CD4-positive, CD25-positive, alpha-beta regulatory T cell (primary cell): Measurements from ENCODE around the gene IWS1. TPM values are rescaled to one million over a fixed set of nuclear protein-coding genes. Genes with fewer than 3 reads are reported as not detected.

ENCODE experiments used
- ATAC-seq, 2 donors: fragments of 150-1000 bp; cut with Tn5 transposase; one replicate each; pipeline ENCODE4 v1.10.0; 2021; ENCODE audit warnings: low read depth in 2 of 2, moderate number of reproducible peaks in 2 of 2, moderate library complexity in 1 of 2
- DNase-seq, 3 donors: peaks; one replicate each; pipeline versions ENCODE4 v3.0.0 to v3.0.0-alpha.2; 2012 to 2022; ENCODE audit warnings: mixed read lengths in 1 of 3
- H3K27ac ChIP-seq: one replicate; pipeline ENCODE4 v1.7.0; 2013; ENCODE audit warnings: mild to moderate bottlenecking, low read length; ENCODE audit not compliant: insufficient read depth, poor library complexity, severe bottlenecking
- H3K27me3 ChIP-seq: one replicate; pipeline ENCODE4 v1.7.0; 2013; ENCODE audit warnings: low read length; ENCODE audit not compliant: control insufficient read depth, insufficient read depth
- H3K36me3 ChIP-seq: one replicate; pipeline ENCODE4 v1.7.0; 2013; ENCODE audit warnings: mild to moderate bottlenecking, low read length, moderate library complexity; ENCODE audit not compliant: control insufficient read depth, insufficient read depth
- H3K4me1 ChIP-seq: 2 replicates; pipeline ENCODE4 v1.7.0; 2013; ENCODE audit warnings: mild to moderate bottlenecking, low read length; ENCODE audit not compliant: insufficient read depth, control insufficient read depth, poor library complexity, severe bottlenecking
- H3K4me3 ChIP-seq: one replicate; pipeline ENCODE4 v1.7.0; 2013; ENCODE audit warnings: low read depth, mild to moderate bottlenecking, low read length, moderate library complexity
- H3K9me3 ChIP-seq, 2 experiments: 1 replicate in 1 of 2; 2 replicates in 1 of 2; pipeline ENCODE4 v1.7.0; 2013; ENCODE audit warnings: low read length in 2 of 2, mild to moderate bottlenecking in 1 of 2, moderate library complexity in 1 of 2; ENCODE audit not compliant: control insufficient read depth in 2 of 2
- H3K27ac Mint-ChIP-seq, 3 donors: one replicate each; pipeline ENCODE4 v1.8.0; 2020 to 2022; ENCODE audit warnings: mild to moderate bottlenecking in 3 of 3, mixed read lengths in 3 of 3, moderate library complexity in 2 of 3
- H3K27me3 Mint-ChIP-seq: one replicate; pipeline ENCODE4 v1.8.0; 2022; ENCODE audit warnings: mild to moderate bottlenecking, mixed read lengths
- H3K36me3 Mint-ChIP-seq: one replicate; pipeline ENCODE4 v1.8.0; 2020; ENCODE audit warnings: mixed read lengths
- H3K4me1 Mint-ChIP-seq, 4 donors: one replicate each; pipeline ENCODE4 v1.8.0; 2020 to 2022; ENCODE audit warnings: mixed read lengths in 4 of 4, mild to moderate bottlenecking in 1 of 4
- H3K4me3 Mint-ChIP-seq, 4 donors: one replicate each; pipeline ENCODE4 v1.8.0; 2020 to 2022; ENCODE audit warnings: mild to moderate bottlenecking in 4 of 4, mixed read lengths in 4 of 4, moderate library complexity in 3 of 4
- H3K9me3 Mint-ChIP-seq, 7 donors: one replicate each; pipeline ENCODE4 v1.8.0; 2020 to 2022; ENCODE audit warnings: mixed read lengths in 7 of 7, mild to moderate bottlenecking in 3 of 7, moderate library complexity in 2 of 7
- polyA plus RNA-seq, 4 donors: library from polyadenylated mRNA; unstranded; fragments of 300-500 nt; fragmentation: Illumina TruSeq; gene quantifications; one replicate each; pipeline ENCODE4 v1.2.3, GENCODE V29; 2021
- total RNA-seq: library from RNA; stranded (reverse); gene quantifications from one replicate; pipeline ENCODE4 v1.2.3, GENCODE V29; 2022

IWS1 gene
- total and polyA plus RNA-seq, 5 donors from 2014 or later, result 15.4 to 39.6 (median 20.3) TPM

DNA sequence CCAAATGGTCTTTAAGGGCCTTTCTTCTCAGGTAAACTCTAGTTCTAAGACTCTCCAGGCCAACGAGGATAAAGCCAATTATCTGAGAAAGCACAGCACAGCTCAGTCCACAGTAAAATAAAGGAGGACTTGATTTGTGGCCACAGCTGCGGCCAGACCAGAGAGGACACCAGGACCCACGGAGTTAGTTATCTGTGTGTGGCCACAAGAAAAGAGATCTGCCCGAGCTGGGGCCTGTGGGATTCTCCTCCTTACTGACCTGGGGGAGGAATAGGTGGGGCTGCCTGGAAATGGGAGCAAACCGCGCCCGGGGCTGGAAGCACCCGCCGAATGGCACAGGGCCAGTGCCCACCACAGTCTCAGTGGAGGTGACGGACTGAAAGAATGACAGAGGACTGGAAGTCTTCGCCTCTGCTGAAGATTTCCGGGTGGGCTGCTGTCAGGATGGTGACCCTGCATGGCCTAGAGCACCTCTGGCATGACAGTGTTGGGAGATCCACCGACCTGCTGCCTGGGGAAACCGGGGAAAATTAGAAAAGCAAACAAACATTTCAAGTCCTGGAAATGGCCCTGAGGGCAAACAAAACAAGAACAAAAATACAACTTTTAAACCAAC is 94.8 kb downstream of the IWS1 start:
- no peak for DNase-seq
- Mint-ChIP-seq H3K4me3 (no peak overlapping the region), H3K9me3 (peaks cover 0 to 2% (median 0%) of the 10 kb centered on the region in 7 donors), H3K27me3 (no peaks in the 10 kb centered on the region), H3K27ac (no peak overlapping the region), H3K4me1 (no peaks in the 10 kb centered on the region), H3K36me3 (no peaks in the 10 kb centered on the region)
- Histone ChIP-seq H3K4me3 (no peak overlapping the region), H3K9me3 (no peaks in the 10 kb centered on the region), H3K27me3 (no peaks in the 10 kb centered on the region), H3K4me1 (no peaks in the 10 kb centered on the region), H3K27ac (no peak overlapping the region), H3K36me3 (no peaks in the 10 kb centered on the region)
- no peak for ATAC-seq

Other genes with a start within 250 kb of the IWS1 start
- 50.2 TPM for gene ERCC3, start 232.3 kb downstream of the IWS1 start, total RNA-seq
- 10 to 100 TPM; 21.3 to 27.5 (median 25.4) TPM for gene ERCC3, start 232.3 kb downstream of the IWS1 start, polyA plus RNA-seq
- gene MAP3K2, start 138.5 kb downstream of the IWS1 start, total RNA-seq, result 95.7 TPM
- gene MAP3K2, start 138.5 kb downstream of the IWS1 start, polyA plus RNA-seq, result 10 to 100 TPM; 48.4 to 65.7 (median 50.5) TPM
- gene PROC, start 108.1 kb downstream of the IWS1 start, total RNA-seq, result not detected
- gene PROC, start 108.1 kb downstream of the IWS1 start, polyA plus RNA-seq, result under 1 TPM in 1 of 4 donors, not detected in 3; 0.35 TPM
- not detected for gene MYO7B, start 9.2 kb upstream of the IWS1 start, total RNA-seq
- under 1 TPM in 1 of 4 donors, not detected in 3; 0.12 TPM for gene MYO7B, start 9.2 kb upstream of the IWS1 start, polyA plus RNA-seq
- not detected for gene GPR17, start 119.7 kb upstream of the IWS1 start, total RNA-seq
- gene GPR17, start 119.7 kb upstream of the IWS1 start, polyA plus RNA-seq, result not detected
- 10.8 TPM for gene LIMS2, start 149.0 kb upstream of the IWS1 start, total RNA-seq
- 10 to 100 TPM; 12.6 to 23.8 (median 15.7) TPM for gene LIMS2, start 149.0 kb upstream of the IWS1 start, polyA plus RNA-seq
- 7.6 TPM for gene SFT2D3, start 175.0 kb upstream of the IWS1 start, total RNA-seq
- gene SFT2D3, start 175.0 kb upstream of the IWS1 start, polyA plus RNA-seq, result 1 to 10 TPM; 1.4 to 4.5 (median 2.6) TPM